Skeletal muscle cell (primary cell): Measurements from ENCODE around the gene NCOR2.

Experiments
- DNase-seq: peaks from one replicate; pipeline ENCODE4 v3.0.0-alpha.2; 2010; ENCODE audit warnings: low read depth
- H3K4me3 ChIP-seq: 2 replicates; pipeline ENCODE4 v1.5.1; 2011; ENCODE audit warnings: low read depth, mild to moderate bottlenecking, control low read depth, low read length, moderate library complexity

Gene NCOR2

GRCh38 chr12:124578854-124579253, 11.4 kb upstream of the NCOR2 start:
- DNase-seq = no peak
- H3K4me3 ChIP-seq = no peak overlapping the region

GRCh38 chr12:124578445-124578844, 11.0 kb upstream of the NCOR2 start:
- H3K4me3 ChIP-seq = no peak overlapping the region
- no peak for DNase-seq

DNA sequence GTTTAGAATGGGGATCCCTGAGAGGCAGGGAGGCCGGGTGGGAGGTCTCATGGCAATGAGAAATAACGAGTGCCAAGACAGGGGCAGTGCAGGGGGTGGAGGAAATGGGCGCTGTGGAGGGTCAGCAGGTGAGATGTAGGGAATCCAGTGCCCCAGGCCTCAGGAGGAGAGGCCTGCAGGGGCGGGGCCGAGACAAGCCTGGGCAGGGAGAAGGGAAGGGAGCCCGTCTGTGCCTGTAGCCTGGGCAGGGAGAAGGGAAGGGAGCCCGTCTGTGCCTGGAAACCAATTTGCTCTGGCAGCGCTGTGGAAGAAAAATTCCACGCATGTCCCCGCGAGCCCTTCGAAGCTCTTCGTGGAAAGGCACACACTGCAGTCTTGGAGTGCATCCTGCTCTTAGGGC, 10.6 kb upstream of the NCOR2 start:
- DNase-seq = no peak
- H3K4me3 ChIP-seq = no peak overlapping the region

- DNase-seq = no peak
- no peak overlapping the region for H3K4me3 ChIP-seq
Measured at GRCh38 chr12:124577374-124577773, 10.0 kb upstream of the NCOR2 start.

- DNase-seq = no peak
- H3K4me3 ChIP-seq = no peak overlapping the region
Measured at GRCh38 chr12:124576061-124576650, 8.7 kb upstream of the NCOR2 start.

DNA sequence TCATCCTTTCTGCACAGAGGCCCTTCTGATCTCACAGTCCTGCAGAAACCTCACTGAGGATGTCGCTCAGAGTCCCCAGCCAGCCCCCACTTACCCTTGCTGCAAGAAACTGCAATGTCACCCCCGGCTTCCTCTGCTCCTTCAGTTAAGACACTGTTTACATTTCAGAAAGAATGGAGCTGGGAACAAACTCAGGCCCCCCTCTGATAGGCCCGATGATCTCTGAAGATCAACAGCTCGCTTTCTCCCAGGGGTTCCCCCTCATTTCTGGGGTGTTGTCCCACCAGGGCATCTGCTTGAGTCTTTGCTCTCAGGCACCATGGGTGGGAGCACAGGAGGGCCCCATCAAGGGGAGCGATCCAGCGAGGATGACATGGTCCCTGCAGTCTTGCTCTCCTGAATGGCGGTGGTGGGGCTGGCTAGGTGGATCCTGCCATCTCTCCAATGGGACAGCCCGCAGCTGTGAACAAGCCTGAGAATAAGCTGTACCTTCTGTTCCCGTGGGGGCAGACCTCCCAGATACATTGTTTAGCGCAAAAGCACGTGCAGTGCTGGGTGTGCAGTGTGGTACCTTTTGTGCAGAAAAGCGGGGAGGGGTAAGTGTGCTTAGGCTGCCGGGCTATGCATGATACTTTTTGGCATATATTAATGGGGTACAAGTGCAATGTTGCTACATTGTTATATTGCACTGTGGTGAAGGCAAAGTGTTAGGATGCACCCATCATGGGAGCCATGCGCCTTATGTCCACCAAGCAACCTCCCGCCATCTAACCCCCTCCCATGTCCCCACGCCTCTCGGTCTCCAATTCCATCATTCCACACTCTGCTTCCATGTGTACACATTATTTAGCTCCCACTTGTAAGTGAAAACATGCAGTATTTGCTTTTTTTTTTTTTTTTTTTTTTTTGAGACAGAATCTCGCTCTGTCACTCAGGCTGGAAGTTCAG, 6.7 kb upstream of the NCOR2 start:
- no peak for DNase-seq
- no peak overlapping the region for H3K4me3 ChIP-seq

GRCh38 chr12:124571556-124571955, 4.1 kb upstream of the NCOR2 start:
- no peak for DNase-seq
- no peak overlapping the region for H3K4me3 ChIP-seq

DNA sequence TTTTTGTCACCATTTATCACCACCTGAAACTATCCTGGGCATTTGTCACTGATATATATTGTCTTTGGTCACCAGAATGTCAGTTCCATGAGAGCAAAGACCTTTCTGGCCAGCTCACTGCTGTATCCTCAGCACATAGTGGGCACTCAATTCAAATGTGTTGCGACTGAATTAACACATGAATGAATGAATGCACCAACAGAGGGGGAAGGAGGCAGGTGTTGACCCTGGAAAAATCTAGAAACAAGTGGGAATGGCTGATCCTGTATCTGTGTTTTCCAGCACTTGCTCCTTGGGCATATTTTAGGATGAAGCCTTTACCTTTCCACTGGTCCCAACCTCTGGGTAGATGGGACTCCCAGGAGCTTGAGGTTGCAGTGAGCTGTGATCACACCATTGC, 3.4 kb upstream of the NCOR2 start:
- no peak overlapping the region for H3K4me3 ChIP-seq
- no peak for DNase-seq

GRCh38 chr12:124569375-124570148, 2.1 kb upstream of the NCOR2 start:
- DNase-seq = no peak
- no peak overlapping the region for H3K4me3 ChIP-seq

DNA sequence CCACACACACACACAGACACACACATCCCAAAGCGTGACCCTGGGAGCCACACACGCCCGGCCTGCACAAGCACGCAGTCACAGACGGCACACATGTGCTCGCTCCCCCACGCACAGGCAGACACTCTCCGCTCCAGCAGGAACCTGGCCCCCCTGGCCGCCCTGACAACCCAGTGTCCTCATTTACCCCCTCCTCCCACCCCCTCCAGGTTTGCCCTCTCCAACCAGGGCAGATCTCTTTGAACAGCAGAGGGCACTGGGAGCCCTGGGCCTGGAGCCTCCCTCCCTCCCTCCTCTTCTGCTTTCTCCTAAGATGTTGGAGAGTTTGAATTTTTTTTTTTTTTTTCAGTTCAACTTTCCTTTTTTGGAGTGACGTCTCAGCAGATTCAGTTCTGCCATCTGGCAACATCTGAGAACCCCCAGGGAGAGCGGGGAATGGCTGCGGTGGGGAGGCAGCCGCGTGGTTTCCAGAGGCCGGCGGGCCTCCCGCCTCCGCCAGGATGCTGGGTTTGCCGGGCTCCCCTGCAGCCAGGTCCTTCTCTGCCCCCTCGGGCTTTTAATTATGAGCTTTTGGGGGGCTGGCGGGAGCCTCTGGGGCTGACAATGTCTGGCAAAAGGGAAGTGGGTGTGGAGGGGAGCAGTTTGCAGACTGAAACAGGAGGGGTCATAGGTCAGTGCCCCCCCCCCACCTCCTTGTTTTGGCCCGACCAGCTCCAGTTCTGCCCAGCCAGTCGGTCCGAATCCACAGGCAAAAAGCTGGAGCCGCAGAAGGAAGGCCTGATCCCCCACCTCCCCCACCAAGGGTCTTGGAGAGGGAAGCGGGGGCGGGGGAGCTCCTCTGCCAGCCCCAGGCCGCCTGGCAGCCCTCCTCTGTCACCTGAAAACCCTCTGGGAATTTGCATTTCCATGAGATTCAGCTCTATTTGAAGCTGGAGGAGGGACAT, 1.3 kb upstream of the NCOR2 start:
- H3K4me3 ChIP-seq = no peak overlapping the region

GRCh38 chr12:124567673-124568373, 411 bp upstream of the NCOR2 start:
- DNase-seq = peak; percentile 92
- peak overlapping the region; percentile 34 for H3K4me3 ChIP-seq

More for the DNA sequence above, 1.3 kb upstream of the NCOR2 start:
- DNase-seq = peak; percentile 89

- peak overlapping the region; percentile 89 for H3K4me3 ChIP-seq
- DNase-seq = no peak
Measured at GRCh38 chr12:124566161-124566996, 1.0 kb downstream of the NCOR2 start.

- no peak for DNase-seq
- H3K4me3 ChIP-seq = peak overlapping the region; percentile 89
Measured at GRCh38 chr12:124565656-124566160, 1.7 kb downstream of the NCOR2 start.

- peak overlapping the region; percentile 89 for H3K4me3 ChIP-seq
- DNase-seq = no peak
Measured at GRCh38 chr12:124564971-124565491, 2.4 kb downstream of the NCOR2 start.

GRCh38 chr12:124564232-124564958, 3.0 kb downstream of the NCOR2 start:
- no peak for DNase-seq
- H3K4me3 ChIP-seq = peak overlapping the region; percentile 89

DNA sequence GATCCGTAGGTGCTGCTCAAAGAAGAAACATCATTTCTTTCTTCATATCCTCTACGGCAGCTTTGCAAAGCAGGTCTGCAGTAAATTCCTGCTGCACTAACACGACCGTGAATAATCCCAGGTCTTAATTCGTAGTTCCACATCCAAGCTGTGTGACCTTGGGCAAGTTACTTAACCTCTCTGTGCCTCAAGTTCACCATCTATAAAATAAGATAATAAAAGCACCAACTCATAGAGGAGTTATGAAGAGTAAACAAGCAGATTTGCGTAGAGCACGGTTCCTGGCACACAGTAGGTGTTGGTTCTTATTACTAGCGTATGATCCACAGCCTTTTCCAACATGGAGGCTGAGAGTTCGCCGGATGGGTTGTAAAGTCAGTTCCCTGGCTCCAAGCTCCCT, 3.6 kb downstream of the NCOR2 start:
- no peak overlapping the region for H3K4me3 ChIP-seq
- no peak for DNase-seq

DNA sequence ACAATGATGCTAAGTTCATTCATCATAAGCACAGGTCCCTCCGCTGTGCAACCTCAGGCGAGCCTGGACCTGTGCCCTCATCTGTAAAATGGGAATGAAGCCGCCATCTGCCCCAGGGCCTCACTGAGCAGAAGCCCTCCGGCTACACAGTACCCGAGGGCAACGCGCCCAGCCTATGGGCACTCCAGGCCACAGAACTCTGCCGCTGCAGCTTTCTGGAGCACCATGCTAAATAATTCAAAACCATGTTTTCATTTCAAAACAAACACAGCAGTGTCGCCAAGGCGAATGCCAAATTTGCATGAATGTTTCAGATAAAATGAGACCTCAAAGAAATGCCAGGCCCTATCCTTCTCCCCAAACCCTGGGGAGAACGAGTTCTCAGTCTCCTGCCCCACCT, 4.0 kb downstream of the NCOR2 start:
- DNase-seq = no peak
- no peak overlapping the region for H3K4me3 ChIP-seq
